NK-92 treated with Interleukin-12 subunit alpha and Interleukin-12 subunit beta, amount 100 ng/mL, for 24 hours (cell line): ENCODE data around the gene MFAP4.

Source experiments
- DNase-seq: peaks from one replicate; lab custom pipeline; 2025; lab: John Stamatoyannopoulos, UW

Gene MFAP4

DNA sequence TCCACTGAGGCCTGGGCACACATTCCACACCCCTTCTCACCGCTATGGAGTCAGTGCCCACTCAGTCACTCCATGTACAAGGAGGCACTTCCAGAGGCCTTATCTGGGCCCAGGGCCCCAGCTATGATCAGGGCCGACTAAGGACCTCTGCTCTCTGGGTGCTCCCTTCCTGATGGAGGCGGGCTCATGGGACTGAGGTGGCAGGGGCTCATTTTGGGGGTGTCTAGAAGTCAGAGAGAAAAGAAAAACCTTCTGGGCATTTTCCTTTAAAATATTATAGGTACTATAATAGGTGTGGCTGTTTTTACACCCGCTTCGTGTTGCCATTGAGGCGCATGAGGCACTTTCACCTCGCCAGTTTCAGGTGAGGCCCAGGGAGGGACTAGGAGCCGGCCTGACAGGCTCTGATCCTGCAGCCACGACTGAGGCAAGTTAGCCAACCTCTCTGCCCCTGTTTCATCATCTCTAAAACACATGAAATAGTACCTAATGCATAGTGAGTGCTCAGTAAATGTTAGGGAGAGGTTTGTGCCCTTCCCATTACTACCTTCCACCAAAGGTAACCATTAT lies 38.8 kb downstream of the MFAP4 start:
- no peak for DNase-seq

DNA sequence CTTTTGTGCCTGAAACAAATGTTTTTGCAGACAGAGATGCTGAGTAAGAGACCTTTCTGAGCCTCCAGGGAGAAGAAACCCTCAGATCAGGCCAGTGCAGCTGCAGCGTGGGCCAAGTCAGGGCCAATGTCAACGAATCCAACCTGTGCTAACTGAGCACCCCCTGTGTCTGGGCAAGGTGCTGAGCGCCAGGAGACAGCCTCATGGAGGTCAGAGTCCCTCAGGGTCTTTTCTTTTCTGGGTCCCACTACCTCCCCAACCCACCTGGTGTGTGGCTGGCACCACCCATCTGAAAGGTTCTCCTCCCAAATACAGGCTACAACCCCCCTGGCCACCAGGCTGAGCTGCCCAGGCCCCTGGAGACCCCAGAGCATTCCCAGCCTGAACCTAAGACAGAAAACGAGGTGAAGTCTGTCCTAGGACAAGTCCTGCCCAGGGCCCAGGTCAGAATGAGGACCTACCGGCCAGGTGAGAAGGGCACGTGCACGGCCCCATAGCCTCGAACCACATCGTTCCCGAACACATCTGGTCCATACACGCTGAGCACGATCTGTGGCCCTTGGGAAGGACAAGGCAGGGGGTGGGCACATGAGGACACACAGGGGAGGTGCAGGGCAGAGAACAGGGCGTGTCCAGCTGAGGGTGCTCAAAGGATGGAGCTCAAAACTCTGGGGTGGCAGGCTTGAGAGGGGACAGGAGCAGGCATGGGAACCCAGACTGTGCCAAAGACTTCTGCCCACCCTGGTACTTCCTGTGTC lies 39.5 kb downstream of the MFAP4 start:
- no peak for DNase-seq

DNA sequence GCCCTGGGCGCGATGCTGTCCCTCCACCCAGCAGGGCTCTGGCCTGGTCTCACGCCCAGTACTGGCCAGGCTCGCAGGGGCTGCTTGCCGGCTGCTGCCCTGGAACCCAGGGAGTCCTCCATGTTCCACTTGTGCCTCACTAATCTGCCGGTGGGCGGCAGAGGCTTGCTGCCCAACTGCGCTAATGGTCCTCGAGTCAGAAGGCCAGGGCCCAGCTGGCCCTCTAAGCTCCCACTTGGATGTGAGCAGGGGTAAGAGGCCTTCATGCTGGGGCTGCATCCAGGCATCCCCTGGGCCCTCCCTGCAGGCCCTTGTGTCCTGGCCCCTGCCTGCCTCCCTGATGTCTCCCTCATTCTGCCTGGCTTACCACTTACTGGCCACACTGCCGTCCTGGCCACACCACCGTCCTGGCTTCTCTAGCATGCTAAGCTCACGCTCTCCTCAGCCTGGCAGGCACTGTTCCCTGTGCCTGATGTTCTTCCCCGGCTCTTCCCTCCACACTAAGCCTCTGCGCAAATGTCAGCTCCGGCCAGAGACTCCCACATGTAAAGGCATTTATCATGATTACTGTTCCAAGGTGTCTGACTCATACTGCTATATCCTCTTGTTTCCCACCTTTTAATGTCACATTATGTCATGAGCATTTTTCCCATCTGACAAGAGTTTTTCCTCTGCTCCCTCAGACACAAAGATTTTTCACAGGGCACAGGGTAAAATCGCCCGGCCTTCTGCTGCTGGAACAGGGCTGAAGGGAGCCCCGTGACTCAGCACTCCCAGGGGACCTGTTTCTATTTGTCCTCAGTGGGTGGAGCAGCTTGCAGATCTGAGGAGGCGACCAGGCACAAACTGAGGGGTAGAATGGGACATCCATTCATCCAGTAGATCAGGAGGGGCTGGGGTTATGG lies 40.4 kb downstream of the MFAP4 start:
- no peak for DNase-seq

DNA sequence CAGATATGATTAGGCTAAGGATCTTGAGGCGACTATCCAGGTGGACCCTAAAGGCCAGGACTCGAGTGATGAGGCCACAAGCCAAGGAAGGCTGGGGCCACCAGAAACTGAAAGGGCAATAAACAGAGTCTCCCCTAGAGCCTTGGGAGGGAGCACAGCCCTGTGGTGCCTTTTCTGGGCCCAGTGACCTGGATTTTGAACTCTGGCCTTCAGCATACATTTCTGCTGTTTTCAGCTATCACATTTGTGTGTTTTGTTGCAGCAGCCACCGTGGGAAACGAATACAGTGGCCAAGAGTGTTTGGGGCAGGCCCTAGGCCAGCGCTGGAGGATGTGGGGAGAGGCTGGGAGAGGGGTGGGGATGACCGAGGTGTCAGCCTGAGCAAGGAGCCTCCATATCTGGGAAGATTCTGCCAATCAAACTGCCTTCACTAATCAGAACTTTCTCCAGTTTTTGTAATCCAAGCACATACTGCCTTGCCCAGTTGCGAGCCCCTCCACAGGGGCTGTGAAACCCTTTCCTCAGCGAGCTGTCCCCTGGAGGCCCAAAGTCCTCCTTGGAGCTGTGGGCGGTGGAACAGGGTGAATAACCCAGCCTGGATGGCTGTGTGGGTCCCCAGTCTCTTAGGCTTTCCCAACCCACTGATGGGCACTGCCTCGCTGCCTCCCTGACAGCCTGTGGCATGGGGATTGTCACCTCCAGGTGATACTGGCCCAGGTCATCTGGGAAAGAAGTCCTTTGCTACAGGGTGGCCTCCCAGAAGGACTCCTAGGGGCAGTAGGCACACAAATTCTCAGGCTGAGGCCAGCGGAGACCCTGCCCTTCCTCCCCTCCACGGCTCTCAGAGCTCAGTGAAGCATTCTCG lies 41.3 kb downstream of the MFAP4 start:
- DNase-seq = no peak

DNA sequence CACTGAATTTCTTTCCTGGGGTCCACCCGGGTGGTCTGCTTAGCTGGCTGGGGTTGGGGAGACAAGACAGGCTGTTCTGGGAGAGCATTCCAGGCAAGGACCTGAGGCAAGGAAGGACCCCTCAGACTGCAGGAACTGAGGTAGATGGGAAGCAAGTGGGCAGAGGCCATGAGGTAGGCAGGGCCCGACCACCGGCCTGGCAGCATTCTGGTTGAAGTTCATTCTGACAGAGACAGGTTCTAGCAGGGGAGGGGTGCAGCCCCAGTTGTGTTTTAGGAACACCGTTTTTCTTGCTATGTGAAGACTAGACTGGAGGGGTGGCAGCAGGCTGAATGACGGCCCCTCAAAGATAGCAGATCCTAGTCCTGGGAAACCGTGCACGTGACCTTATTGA lies 41.9 kb downstream of the MFAP4 start:
- DNase-seq = no peak

DNA sequence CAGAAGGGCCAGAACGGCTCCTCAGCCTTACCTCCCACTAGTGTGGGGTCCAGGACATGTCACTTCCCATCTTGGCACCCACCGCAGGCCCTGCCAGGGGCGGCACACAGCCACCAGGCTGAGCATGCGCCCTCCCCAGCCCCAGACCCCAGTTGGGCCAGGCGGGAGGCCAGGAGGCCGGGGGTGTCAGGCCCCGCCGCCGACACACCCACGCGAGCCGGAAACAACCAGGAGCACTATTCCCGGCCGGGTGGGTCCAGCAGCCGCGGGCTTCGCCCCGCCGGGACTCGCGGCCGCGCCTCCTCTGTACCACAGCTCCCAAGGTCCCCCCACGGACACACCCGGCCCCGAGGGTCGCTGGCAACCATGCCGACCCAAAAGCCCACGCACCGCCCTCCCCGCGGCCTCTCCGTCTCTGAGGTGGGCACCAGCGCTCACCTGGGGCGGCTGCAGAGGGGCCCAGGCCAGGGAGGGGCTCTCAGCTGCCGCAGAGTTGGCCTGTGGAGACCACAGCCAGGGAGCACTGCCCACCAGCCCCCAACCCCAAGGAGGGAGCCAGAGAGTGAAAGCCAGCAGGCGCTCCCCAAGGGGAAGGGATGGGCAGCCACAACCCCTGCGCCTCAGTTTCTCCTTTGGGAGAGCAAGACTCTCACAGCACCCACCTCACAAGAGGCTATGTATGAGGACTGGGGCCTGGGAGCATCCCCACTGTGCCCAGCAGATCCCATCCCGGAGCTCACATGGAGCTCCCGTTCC lies 42.5 kb downstream of the MFAP4 start:
- no peak for DNase-seq

DNA sequence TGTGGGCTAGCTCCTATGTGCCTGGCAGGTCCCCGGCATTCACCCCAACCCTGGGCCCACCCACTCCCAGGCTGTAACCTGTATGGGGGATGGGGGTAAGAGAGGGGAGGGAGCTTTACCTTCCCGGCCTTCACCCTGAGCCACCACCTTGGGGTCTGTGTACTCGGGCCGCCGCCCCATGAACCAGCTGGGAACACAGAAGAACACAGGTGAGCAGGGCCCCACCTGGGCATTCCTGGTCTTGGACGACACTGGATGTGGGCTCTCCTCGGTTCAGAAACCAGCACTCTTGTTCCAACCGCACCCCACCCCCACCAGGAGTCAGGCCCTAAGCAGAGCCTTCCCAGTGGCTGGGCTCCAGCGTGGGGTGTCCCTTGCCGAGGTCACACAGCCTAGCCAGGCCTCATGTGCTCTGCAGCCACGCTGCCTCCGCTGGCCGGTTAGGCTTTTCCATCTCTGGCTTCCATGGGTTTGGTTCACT lies 43.3 kb downstream of the MFAP4 start:
- no peak for DNase-seq

DNA sequence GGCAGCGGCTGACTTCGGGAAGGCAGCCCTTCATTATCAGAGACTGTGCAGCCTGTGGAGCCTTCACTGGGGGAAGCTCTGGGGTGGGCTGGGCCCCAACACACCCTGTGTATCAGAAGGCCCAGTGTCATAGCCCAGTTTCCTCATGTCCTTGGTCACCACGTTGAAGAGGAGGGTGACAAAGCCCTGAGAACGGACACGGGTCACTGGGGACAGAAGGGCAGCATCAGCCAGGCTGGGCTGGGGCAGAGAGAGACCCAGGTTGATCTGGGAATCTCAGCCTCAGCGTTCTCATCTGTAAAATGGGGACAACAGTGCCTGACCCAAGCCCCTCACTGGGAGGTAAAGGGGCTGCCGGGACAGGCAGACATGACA lies 43.7 kb downstream of the MFAP4 start:
- DNase-seq = no peak

DNA sequence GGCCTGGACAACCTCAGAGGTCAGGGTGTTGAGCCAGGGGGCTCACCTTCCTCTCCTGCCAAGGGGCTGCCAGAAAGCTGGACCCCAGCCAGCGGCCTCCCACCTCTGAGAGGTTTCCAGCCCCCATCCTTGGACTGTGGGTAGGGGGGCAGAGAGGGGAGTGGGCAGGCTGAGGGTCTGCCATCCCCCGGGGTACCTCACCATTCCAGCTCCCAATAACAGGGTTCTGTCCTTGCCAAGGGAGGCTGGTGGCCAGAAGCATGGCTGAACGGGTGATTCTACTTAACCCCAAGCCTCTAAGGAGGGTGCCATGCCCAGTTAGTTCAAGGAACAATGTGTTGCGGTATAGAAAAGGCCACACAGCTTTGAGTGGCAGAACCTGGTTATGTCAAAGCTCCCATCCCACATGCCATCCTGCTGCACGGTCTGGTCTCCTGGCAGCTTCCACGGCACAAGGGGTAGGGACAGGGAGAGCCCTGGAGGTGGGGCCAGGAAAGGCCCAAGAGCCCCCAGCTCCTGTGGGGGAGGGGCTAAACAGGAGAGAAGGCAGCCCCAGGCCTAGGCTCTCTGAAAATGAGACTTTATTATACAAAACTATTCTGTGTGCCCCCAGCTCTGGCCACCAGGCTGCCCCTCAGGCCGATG lies 44.3 kb downstream of the MFAP4 start:
- no peak for DNase-seq

DNA sequence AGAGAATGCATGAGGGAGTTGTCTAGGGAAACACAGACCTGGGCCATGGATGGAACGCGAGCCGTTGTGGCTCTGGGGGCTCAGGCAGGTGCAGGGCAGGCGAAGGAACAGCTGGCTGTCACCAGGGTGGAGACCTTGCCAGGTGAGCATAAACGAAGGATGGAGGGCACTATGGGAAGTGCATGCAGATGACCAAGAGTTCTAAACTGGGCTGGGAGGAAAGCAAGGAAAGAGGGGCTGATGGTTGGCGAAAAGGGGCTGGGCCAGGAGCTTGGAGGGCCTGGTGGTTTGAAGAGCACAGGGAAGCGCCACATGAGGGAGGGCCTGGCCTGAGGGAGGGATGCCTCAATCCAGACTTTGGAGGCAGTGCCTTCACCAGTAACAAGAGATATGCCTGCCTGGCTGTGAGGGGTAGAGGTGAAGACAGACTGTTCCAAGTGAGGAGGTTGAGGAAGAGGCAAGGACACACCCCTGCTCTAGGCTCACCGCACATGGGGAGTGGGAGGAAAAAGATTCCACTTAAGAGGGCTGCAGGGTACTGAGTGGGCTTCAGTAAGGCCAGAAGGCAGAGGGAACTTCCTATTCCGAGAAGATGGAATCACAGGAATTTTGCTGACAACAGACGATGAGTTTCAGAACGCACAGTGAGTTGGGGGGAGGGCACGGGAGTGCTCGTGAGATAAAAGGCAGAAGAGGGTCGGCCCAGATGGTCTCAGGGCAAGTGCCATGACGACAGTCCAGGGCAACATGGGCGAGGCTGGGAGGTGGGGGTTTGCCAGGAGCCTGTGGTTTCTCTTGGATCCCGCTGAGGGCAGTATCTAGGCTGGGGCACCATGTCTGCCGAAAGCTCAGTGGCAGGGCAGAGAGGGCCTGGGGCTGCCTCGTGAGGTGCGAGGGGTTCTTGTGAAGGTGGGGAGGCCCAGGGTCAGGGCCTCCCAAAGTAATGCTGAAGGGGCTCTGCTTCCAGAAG lies 45.1 kb downstream of the MFAP4 start:
- DNase-seq = no peak

DNA sequence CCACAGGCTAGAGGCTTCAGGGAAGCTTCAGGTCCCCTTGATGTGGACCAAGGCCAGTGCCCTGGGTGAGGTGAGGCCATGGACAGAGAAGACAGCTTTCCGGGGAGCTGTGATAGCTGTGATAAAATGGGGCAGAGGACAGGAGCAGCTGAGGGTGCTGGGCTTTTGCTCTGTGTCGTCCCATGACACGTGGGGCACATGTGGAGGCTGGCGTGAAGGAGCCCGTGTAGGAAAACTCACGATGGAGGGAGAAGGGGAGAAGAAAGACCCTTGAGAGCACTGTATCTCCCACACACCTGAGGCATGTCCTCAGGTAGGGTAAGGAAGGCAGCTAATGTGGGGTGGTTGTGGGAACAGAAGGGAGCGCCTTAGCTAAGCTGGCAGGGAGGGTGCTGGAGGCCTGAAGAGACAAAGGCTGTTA lies 45.8 kb downstream of the MFAP4 start:
- DNase-seq = no peak

DNA sequence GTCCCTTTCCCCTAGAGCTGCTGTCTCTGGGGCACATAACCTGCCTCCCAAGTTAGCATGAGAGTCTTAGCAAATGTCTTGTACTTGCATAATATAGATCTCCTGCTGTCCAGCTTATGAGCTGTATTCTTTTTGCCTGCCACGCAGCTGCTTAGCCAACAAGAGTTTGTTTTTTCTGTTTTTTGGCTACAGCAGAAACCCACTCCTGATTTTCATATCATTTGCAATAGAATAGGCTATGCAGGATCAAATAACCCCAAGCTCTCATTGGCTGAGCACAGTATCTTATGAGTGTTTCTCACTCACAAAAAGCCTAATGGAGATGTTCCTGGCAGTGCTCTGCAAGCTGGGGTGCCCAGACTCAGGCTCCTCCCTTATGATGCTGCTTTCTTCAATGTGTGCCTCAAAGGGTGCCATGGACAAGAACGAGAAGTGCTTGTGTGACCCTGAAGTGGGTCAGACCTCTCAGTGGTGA lies 47.6 kb downstream of the MFAP4 start:
- DNase-seq = no peak

DNA sequence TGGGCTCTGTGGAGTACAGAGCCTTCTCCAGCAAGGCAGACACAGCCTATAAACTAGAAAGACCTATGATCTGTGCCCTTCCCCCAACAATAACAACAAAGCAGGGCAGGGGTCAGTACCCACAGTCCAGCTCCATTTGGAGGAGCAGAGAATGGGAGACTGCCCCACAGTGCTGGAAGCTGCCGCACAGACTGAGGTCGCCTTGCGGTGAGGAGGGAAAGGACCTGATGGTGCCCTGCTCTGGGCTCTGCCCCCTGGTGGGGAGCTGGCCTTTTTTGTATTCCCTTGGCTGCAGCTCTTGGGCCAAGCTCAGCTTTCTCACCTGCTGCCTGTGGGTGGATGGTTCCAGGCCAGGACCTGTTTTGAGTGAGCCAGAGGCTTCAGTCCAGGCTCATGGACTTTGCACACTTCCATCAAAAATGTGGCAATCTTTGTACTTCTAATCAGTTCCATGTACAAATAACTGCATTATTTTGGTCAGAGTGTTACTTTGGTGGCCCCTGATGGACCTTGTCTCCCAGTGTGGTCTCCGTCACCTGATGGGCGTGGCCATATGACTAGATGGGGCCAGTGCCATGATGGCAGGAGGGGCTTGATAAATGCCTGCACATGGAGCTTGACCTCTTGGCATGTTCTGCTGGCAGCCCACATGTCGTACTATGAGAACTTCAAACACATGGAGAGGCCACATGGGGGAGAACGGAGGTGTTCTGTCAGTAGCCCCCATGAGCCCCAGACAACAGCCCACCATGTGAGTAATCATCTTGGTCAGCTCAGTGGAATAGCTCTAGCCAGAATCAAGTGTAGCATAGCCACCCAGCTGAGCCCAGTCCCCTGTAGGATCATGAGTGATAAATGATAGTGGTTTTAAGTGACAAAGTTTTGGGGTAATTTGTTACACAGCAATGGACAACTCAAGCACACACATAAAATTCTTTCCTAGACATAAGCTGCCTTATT lies 48.7 kb downstream of the MFAP4 start:
- DNase-seq = no peak

DNA sequence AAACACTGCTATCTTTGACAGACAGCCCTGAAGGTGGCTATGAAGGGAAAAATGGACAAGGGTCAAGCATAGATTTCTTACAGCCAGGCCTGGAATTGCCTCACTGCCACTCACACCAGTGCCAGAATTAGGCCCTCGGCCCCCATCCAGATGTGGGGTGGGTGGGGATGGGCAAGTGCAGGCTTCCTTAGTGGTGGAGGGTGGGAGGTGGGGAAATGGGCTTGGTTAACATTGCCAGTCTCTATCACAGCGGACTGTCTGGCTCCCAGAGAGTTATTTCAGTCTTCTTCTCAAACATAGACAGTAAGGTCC lies 49.3 kb downstream of the MFAP4 start:
- no peak for DNase-seq

DNA sequence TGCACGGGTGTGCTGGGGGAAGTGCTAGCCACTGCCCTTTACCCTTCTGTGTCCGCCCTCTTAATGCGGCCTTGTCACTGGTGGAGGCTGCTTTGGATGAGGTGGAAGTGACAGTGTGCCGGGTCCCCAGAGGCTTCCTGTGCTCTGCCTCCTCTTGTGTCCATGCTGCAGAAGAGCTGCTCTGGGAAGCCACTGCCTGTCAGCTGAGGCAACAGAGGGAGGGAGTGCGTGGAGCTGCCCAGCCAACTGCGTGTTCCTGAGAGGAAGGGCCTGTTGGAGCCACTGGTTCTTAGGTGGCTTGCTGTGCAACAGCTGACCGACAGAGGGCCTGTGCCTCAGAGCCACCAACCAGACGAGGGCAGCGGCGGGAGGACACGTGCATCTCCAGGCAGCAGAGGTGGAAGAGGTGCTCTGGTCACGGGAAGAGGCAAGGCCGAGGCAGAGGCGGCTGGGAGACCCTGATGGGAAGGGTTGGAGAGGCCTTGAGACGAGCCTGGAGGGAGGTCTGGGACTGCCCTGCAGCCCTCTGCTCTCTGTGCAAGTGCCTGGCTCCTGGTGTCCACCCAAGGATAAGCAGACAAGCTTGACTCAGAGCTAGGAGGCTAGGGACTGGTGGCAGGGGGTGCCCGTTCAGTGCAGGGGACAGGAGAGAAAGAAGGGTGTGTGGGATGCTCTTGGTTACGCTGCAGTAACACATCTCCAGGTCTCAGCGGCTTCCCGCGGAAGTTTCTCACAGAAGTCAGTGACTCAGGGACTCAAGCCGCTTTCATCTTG lies 49.9 kb downstream of the MFAP4 start:
- DNase-seq = no peak

DNA sequence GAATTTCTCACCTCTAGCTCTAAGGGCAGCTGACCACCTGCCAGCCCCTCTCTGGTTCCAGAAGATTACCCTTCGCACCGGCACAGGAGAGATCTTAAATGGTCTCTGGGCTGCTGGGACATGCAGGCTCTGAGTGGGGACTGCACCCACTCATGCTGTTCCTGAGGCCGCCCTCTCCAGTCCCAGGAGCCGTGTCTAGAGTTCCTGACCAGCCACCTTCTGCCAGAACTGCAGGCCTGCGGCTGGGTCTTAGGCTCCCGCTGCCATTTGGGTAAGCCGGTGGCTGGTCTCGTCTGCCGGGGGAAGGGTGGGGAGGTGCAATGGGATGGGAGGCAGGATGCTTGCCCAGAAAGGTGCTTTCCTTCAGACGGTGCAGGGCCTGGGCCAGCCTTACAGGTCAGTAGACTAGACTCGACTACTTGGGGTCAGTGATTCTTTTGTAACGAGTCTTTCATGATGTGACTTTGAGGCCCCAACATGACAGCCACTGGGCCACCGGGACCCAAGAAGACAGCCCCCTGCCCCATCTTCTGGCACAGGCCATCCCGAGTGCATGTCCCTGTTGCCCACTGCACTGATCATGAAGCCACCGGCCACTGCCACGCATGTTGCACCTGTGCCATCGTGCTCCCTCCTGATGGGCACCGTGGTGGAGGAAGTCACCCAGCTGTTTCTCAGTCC lies 50.9 kb downstream of the MFAP4 start:
- no peak for DNase-seq

DNA sequence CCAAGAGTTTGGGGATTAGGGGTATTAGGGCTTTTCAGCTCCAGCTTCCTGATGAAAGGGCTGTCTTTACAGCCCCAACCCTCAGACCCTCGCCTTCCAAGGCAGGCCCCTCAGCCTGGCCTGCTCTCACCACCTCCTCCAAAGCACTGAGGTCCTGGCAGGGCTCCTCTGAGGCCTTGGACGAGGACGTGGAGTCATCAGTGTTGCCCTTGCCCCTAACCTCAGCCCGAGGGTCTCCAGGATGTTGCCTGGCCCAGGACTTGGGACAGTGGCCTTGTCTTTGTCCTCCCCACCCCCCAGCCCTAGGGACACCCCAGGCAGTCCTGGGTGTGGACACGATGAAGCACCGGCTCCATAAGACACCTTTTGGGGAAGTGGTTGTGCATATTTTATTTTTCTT lies 52.7 kb downstream of the MFAP4 start:
- DNase-seq = no peak
